Naive B cell (primary cell): ENCODE measurements around the gene KRT84. TPM values are rescaled to one million over a fixed set of nuclear protein-coding genes. Genes with fewer than 3 reads are reported as not detected.
A peak's percentile ranks its signal among the peaks of the same experiment; 100 is the strongest.
"Not testable (repeated sequence)": the region's sequence is repeated elsewhere in the genome, so short reads cannot be mapped to it uniquely, and the experiment has no call there.

ENCODE experiments used
- ATAC-seq, 2 donors: fragments of 150-1000 bp; cut with Tn5 transposase; 2 replicates each; pipeline ENCODE4 v1.10.0; 2021; ENCODE audit warnings: low read depth in 2 of 2, mild to moderate bottlenecking in 2 of 2, moderate library complexity in 2 of 2
- DNase-seq: peaks from one replicate; pipeline ENCODE4 v3.0.0; 2022
- H3K27ac Mint-ChIP-seq, 6 donors: one replicate each; pipeline ENCODE4 v1.8.0; 2020 to 2022; ENCODE audit warnings: mild to moderate bottlenecking in 6 of 6, mixed read lengths in 6 of 6, moderate library complexity in 5 of 6, inconsistent platforms in 2 of 6
- H3K27me3 Mint-ChIP-seq, 3 donors: one replicate each; pipeline ENCODE4 v1.8.0; 2021 to 2022; ENCODE audit warnings: mixed read lengths in 3 of 3, mild to moderate bottlenecking in 1 of 3
- H3K36me3 Mint-ChIP-seq, 2 donors: one replicate each; pipeline ENCODE4 v1.8.0; 2020 to 2022; ENCODE audit warnings: mixed read lengths in 2 of 2, inconsistent platforms in 1 of 2, mild to moderate bottlenecking in 1 of 2
- H3K4me1 Mint-ChIP-seq, 3 donors: one replicate each; pipeline ENCODE4 v1.8.0; 2020 to 2022; ENCODE audit warnings: mixed read lengths in 3 of 3, inconsistent platforms in 1 of 3, mild to moderate bottlenecking in 1 of 3, moderate library complexity in 1 of 3
- H3K4me3 Mint-ChIP-seq, 8 donors: one replicate each; pipeline ENCODE4 v1.8.0; 2020 to 2022; ENCODE audit warnings: mild to moderate bottlenecking in 8 of 8, mixed read lengths in 8 of 8, moderate library complexity in 8 of 8, inconsistent platforms in 2 of 8
- H3K9me3 Mint-ChIP-seq, 7 donors: one replicate each; pipeline ENCODE4 v1.8.0; 2020 to 2022; ENCODE audit warnings: mixed read lengths in 7 of 7, mild to moderate bottlenecking in 5 of 7, inconsistent platforms in 2 of 7, moderate library complexity in 1 of 7
- polyA plus RNA-seq, 6 donors: library from polyadenylated mRNA; unstranded; fragments of 300-500 nt; fragmentation: Illumina TruSeq; gene quantifications; one replicate each; pipeline ENCODE4 v1.2.3, GENCODE V29; 2021; ENCODE audit warnings: low read depth in 6 of 6

The KRT84 gene
- polyA plus RNA-seq, 6 donors from 2014 or later = not detected

GRCh38 chr12:52349196-52349595, 36.3 kb downstream of the KRT84 start:
- H3K4me3 Mint-ChIP-seq = no peak overlapping the region
- no peaks in the 10 kb centered on the region for H3K36me3 Mint-ChIP-seq
- peaks cover 0 to 4% (median 3%) of the 10 kb centered on the region in 3 donors for H3K4me1 Mint-ChIP-seq
- no peaks in the 10 kb centered on the region for H3K9me3 Mint-ChIP-seq
- H3K27ac Mint-ChIP-seq = no peak overlapping the region
- DNase-seq = no peak
- H3K27me3 Mint-ChIP-seq = peaks cover 14 to 20% (median 15%) of the 10 kb centered on the region in 3 donors
- no peak for ATAC-seq

DNA sequence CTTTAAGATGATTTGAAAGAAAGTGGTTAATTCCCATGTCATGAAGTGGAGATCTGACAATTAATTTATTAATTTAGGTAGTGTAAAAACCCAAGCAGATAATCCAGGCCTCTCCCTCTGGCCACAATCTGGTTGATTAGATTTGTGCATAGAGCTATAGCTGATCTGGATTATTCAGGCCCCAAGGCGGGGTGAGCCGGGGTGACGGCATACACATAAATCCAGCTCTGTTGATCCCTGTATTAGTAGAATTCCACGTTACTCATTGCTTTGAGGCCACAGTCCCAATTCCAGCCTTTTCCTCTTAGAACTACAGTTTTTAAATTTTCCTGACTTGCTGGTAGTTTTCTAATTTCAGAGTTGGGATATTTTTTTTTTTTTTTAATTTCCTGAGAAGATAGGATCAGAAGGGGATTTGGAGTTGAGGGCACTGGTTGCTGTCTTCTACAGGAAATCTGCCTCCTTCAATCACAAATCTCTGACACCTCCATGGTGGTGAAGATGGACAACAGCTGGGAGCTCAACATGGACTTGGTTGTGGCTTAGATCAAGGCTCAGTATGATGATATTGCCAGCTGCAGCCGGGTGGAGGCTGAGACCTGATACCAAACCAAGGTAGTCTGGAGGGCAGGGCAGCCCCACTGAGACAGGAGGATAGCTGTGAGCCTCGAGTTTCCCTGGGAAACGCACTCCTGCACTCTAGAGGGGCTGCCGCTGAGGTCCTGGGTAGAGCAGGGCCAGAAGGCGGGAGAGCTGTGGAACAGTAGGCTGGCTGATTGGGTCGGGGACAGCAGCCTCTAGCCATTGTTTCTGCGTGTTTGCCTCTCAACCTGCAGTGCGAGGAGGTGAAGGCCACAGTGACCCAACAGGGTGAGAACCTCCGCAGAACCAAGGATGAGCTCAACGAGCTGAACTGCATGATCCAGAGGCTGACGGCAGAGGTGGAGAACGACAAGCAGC, 37.6 kb downstream of the KRT84 start:
- Mint-ChIP-seq H3K9me3 (peaks cover 0 to 4% (median 0%) of the 10 kb centered on the region in 7 donors), H3K4me1 (peaks cover 0 to 4% (median 3%) of the 10 kb centered on the region in 3 donors), H3K4me3 (peak overlapping the region in 1 of 8 donors; percentile 58), H3K27me3 (peaks cover 14 to 18% (median 15%) of the 10 kb centered on the region in 3 donors), H3K36me3 (no peaks in the 10 kb centered on the region), H3K27ac (no peak overlapping the region)
- ATAC-seq (no peak), DNase-seq (no peak)

- no peak for DNase-seq
- ATAC-seq = no peak
- Mint-ChIP-seq H3K9me3 (peaks cover 0 to 4% (median 0%) of the 10 kb centered on the region in 7 donors), H3K27me3 (peaks cover 12 to 13% (median 13%) of the 10 kb centered on the region in 3 donors), H3K36me3 (no peaks in the 10 kb centered on the region), H3K4me1 (peaks cover 0 to 4% (median 3%) of the 10 kb centered on the region in 3 donors), H3K27ac (no peak overlapping the region), H3K4me3 (no peak overlapping the region)
These were observed 38.4 kb downstream of the KRT84 start for GRCh38 chr12:52347016-52347415.

- H3K27ac Mint-ChIP-seq = no peak overlapping the region
- no peak overlapping the region for H3K4me3 Mint-ChIP-seq
- peaks cover 9 to 14% (median 13%) of the 10 kb centered on the region in 3 donors for H3K27me3 Mint-ChIP-seq
- peaks cover 0 to 1% (median under 1%) of the 10 kb centered on the region in 3 donors for H3K4me1 Mint-ChIP-seq
- peaks cover 0 to 4% (median 0%) of the 10 kb centered on the region in 7 donors for H3K9me3 Mint-ChIP-seq
- DNase-seq (no peak), ATAC-seq (no peak)
- H3K36me3 Mint-ChIP-seq = no peaks in the 10 kb centered on the region
These were observed 38.9 kb downstream of the KRT84 start for GRCh38 chr12:52346593-52346992.

DNA sequence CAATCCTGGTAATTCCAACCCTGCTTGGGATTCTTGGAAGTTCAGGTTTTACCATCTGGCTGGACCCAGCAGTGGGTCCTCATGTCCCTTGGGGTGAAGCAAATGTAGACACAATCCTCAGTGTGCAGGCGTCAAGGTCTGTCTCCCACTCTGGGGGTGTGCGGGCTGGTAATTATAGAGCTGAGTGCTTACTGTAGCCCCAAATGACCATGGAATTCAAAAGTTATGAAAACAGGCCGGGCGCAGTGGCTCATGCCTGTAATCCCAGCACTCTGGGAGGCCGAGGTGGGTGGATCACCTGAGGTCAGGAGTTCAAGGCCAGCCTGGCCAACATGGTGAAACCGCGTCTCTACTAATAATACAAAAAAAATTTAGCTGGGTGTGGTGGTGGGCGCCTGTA, 40.4 kb downstream of the KRT84 start:
- not testable (repeated sequence) for H3K4me3 Mint-ChIP-seq

GRCh38 chr12:52344111-52344510, 41.3 kb downstream of the KRT84 start:
- H3K27me3 Mint-ChIP-seq = peaks cover 7 to 14% (median 14%) of the 10 kb centered on the region in 3 donors

More for the DNA sequence above, 40.4 kb downstream of the KRT84 start:
- not testable (repeated sequence) for DNase-seq, H3K27ac Mint-ChIP-seq, ATAC-seq, H3K4me1 Mint-ChIP-seq, H3K9me3 Mint-ChIP-seq, H3K36me3 Mint-ChIP-seq
- peaks cover 6 to 17% (median 7%) of the 10 kb centered on the region in 3 donors for H3K27me3 Mint-ChIP-seq

DNA sequence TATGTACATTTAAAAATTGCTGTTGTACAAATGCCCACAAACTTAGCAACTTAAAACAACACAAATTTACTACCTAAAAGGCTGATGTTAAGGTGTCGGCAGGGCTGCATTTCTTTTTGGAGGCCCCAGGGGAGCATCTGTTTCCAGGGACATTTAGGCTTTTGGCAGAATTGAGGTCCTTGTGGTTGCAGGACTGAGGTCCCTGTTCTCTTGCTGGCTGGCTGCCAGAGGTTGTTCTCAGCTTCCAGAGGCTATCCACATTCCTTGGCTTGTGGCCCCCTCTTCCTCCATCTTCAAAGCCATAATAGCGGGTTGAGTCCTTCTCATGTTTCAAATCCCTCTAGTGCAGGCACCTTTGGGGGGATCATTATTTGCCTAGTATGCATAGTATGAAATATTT, 41.9 kb downstream of the KRT84 start:
- Mint-ChIP-seq H3K9me3 (peaks cover 0 to 6% (median 0%) of the 10 kb centered on the region in 7 donors), H3K27me3 (peaks cover 7 to 20% (median 13%) of the 10 kb centered on the region in 3 donors), H3K27ac (no peak overlapping the region), H3K4me3 (no peak overlapping the region), H3K4me1 (no peaks in the 10 kb centered on the region), H3K36me3 (no peaks in the 10 kb centered on the region)
- no peak for ATAC-seq
- DNase-seq = no peak

More at GRCh38 chr12:52344111-52344510, 41.3 kb downstream of the KRT84 start:
- peaks cover 0 to 4% (median 0%) of the 10 kb centered on the region in 7 donors for H3K9me3 Mint-ChIP-seq
- H3K36me3 Mint-ChIP-seq = no peaks in the 10 kb centered on the region
- no peak for ATAC-seq
- no peak overlapping the region for H3K4me3 Mint-ChIP-seq
- no peaks in the 10 kb centered on the region for H3K4me1 Mint-ChIP-seq
- DNase-seq = no peak
- peak overlapping the region in 1 of 6 donors; percentile 6 for H3K27ac Mint-ChIP-seq

DNA sequence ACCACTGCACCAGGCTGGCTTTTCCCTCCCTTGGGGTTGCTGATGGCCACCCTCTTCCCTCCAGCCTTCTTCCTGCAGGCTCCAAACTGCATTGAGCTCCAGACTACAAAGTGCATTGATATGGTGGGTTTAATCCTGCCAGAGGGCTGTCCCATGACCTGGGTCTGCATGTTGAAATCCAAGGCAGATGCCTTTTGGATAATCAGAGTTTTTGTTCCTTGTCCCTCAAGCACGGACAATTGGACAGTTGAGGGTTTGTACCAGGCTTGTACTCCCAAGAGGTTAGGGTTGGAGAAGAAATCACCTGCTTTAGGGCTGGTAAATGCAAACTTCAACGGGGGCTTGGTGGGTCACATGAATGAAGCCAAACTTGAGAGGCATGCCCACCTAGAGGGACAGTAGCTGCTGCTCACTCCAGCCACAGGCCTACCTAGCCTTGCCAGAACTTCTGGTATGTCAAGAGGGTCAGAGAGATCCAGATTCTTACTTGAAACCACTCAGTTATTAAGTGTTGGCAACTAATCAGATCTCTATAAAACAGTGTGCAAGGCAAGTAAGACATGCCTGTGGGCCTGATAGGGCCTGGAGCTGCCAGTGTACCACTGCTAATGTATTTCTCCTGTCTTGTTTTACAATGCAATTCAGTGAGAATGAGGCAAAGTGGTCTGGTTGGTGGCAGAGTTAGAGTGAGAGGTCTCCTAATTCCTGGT, 42.5 kb downstream of the KRT84 start:
- no peaks in the 10 kb centered on the region for H3K4me1 Mint-ChIP-seq
- H3K27me3 Mint-ChIP-seq = peaks cover 7 to 20% (median 13%) of the 10 kb centered on the region in 3 donors
- no peak for DNase-seq
- H3K4me3 Mint-ChIP-seq = no peak overlapping the region
- no peaks in the 10 kb centered on the region for H3K36me3 Mint-ChIP-seq
- peaks cover 0 to 7% (median 1%) of the 10 kb centered on the region in 7 donors for H3K9me3 Mint-ChIP-seq
- no peak overlapping the region for H3K27ac Mint-ChIP-seq
- no peak for ATAC-seq

DNA sequence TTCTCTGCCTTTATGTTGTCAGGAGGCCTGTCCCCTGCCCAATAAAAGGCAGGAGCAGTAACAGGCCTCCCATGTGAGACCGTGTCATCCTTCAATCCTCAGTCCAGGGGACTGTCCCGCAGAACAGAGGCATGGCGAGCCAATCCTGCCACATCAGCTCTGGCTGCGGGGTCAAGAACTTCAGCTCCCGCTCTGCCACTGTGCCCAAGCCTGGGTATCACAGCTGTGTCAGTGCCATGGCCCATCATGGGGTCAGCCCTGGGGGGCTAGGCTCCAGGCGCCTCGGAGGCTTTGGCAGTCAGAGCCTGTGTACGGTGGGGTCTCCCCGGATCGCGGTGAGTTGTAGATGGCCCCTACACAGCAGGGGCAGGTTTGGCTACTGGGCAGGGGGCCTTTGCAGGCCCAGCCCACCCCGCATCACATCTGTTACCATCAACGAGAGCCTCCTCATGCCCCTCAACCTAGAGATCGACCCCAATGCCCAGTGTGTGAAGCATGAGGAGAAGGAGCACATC, 44.3 kb downstream of the KRT84 start:
- ATAC-seq (no peak), DNase-seq (no peak)
- Mint-ChIP-seq H3K27ac (no peak overlapping the region), H3K4me3 (no peak overlapping the region), H3K27me3 (peaks cover 7 to 16% (median 13%) of the 10 kb centered on the region in 3 donors), H3K36me3 (peaks cover 0 to 8% of the 10 kb centered on the region in 2 donors), H3K4me1 (no peaks in the 10 kb centered on the region), H3K9me3 (peaks cover 4 to 16% (median 10%) of the 10 kb centered on the region in 7 donors)

GRCh38 chr12:52338241-52338960, 47.1 kb downstream of the KRT84 start:
- Mint-ChIP-seq H3K9me3 (peaks cover 4 to 23% (median 14%) of the 10 kb centered on the region in 7 donors), H3K27ac (no peak overlapping the region), H3K4me3 (no peak overlapping the region), H3K4me1 (no peaks in the 10 kb centered on the region), H3K36me3 (peaks cover 0 to 8% of the 10 kb centered on the region in 2 donors), H3K27me3 (peaks cover 4 to 24% (median 10%) of the 10 kb centered on the region in 3 donors)
- ATAC-seq (no peak), DNase-seq (no peak)

- no peak for ATAC-seq
- Mint-ChIP-seq H3K4me3 (no peak overlapping the region), H3K27ac (no peak overlapping the region), H3K27me3 (peaks cover 2 to 32% (median 8%) of the 10 kb centered on the region in 3 donors), H3K9me3 (peaks cover 4 to 23% (median 14%) of the 10 kb centered on the region in 7 donors), H3K36me3 (peaks cover 0 to 8% of the 10 kb centered on the region in 2 donors), H3K4me1 (no peaks in the 10 kb centered on the region)
- no peak for DNase-seq
These were observed 48.4 kb downstream of the KRT84 start for GRCh38 chr12:52337054-52337453.

GRCh38 chr12:52336641-52337040, 48.8 kb downstream of the KRT84 start:
- Mint-ChIP-seq H3K27me3 (peaks cover 4 to 36% (median 6%) of the 10 kb centered on the region in 3 donors), H3K36me3 (peaks cover 0 to 8% of the 10 kb centered on the region in 2 donors), H3K9me3 (peaks cover 4 to 23% (median 14%) of the 10 kb centered on the region in 7 donors), H3K4me3 (no peak overlapping the region), H3K27ac (no peak overlapping the region), H3K4me1 (no peaks in the 10 kb centered on the region)
- DNase-seq (no peak), ATAC-seq (no peak)
